GM12891 (cell line): ENCODE data around the gene CCDC50.

Source experiments
- POLR2A ChIP-seq: IDR thresholded peaks from 2 replicates; pipeline ENCODE4 v1.6.1; 2011; ENCODE audit warnings: low read depth, low read length, control low read depth
- POLR2AphosphoS5 ChIP-seq: IDR thresholded peaks from 2 replicates; pipeline ENCODE4 v1.6.1; 2011; ENCODE audit warnings: low read depth, low read length, control low read depth
- TAF1 ChIP-seq: IDR thresholded peaks from 2 replicates; pipeline ENCODE4 v1.6.1; 2011; ENCODE audit warnings: low read depth, low read length, control low read depth

DNA sequence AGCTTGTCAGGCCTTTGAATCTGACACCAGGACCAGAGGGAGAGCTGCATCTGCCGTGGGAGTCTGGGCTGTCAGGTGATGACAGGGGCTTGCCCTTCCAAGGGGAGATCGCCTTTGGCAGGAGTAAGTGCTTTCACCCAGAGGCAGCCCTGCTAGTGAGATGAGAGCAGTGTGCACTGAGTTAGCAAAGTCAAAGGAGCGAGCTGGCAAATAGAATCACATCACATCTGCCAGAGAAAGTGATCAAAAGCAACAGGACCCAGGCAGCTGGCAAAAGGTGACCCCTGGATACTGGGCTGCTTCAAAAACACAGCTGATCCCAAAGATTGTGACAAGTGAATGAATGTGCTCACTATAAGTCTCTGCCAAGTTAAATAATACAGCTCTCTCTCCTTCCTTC, 95.7 kb downstream of the CCDC50 start:
- TF ChIP-seq POLR2AphosphoS5 (no peak), POLR2A (no peak), TAF1 (no peak)
